K562 (cell line): ENCODE data around the gene SLC35A2. TPM values are rescaled to one million over a fixed set of nuclear protein-coding genes. Genes with fewer than 3 reads are reported as not detected.

ENCODE experiments used
- ATAC-seq: fragments of 200-7000 bp; cut with Tn5 transposase; 3 replicates; pipeline ENCODE4 v1.9.1; 2020; ENCODE audit warnings: moderate library complexity
- BruUV-seq: library from RNA; stranded (reverse); fragments of 400-500 nt; replicated peaks from 2 replicates; lab custom pipeline; 2021; lab: Mats Ljungman, UMichigan
- CTCF ChIA-PET: fragments of 300-600 bp; formaldehyde crosslinking; extraction: SDS; loops from one replicate; lab custom pipeline; 2021; ENCODE audit warnings: low intra/inter-chr PET ratio; lab: Yijun Ruan, JAX
- POLR2A ChIA-PET: fragments of 300-600, 350-650 bp; sonication (Branson Sonifier 250); formaldehyde crosslinking; extraction: SDS; loops from one replicate; lab custom pipeline; 2021; ENCODE audit warnings: antibody characterized with exemption, inconsistent platforms; lab: Yijun Ruan, JAX
- DNase-seq, 4 experiments: peaks; one replicate each; pipeline versions ENCODE4 v3.0.0 to v3.0.0-alpha.2; 2011 to 2018; ENCODE audit warnings: low spot score in 3 of 4, mixed read lengths in 3 of 4; ENCODE audit errors: extremely low read depth in 1 of 4
- FAIRE-seq: peaks from 2 replicates; lab custom pipeline; 2011; peaks lifted over from hg19 to GRCh38; lab: Jason Lieb, UNC
- H2AFZ ChIP-seq: 2 replicates; pipeline ENCODE4 v1.6.0; 2011; ENCODE audit warnings: low read depth, low read length, control low read depth, inconsistent platforms
- H3K27ac ChIP-seq: fragments of 200-600 bp; 3 replicates; pipeline ENCODE4 v1.8.0; 2011; ENCODE audit warnings: low read depth, mild to moderate bottlenecking, control low read depth, inconsistent platforms, low read length, moderate library complexity, mixed read lengths; ENCODE audit errors: extremely low read depth
- H3K27me3 ChIP-seq, 2 experiments: fragments of 300-600 bp in 1 of 2; 2 replicates in 1 of 2; 3 replicates in 1 of 2; pipeline versions ENCODE4 v1.6.0 to v1.8.0; 2011; ENCODE audit warnings: inconsistent platforms in 2 of 2, low read length in 2 of 2, mild to moderate bottlenecking in 1 of 2, mixed read lengths in 1 of 2, moderate library complexity in 1 of 2; ENCODE audit not compliant: control insufficient read depth in 2 of 2, insufficient read depth in 2 of 2
- H3K36me3 ChIP-seq: fragments of 300-600 bp; 3 replicates; pipeline ENCODE4 v1.8.0; 2011; ENCODE audit warnings: mild to moderate bottlenecking, low read length, inconsistent platforms; ENCODE audit not compliant: control insufficient read depth, insufficient read depth
- H3K4me1 ChIP-seq, 2 experiments: fragments of 200-600 bp in 1 of 2; replicated peaks in 1 of 2; 2 replicates in 1 of 2; 3 replicates in 1 of 2; pipeline versions ENCODE4 v1.5.1 to v1.8.0; 2011; ENCODE audit warnings: inconsistent platforms in 2 of 2, low read length in 2 of 2, mild to moderate bottlenecking in 1 of 2, mixed read lengths in 1 of 2, moderate library complexity in 1 of 2; ENCODE audit not compliant: control insufficient read depth in 2 of 2, insufficient read depth in 2 of 2
- H3K4me2 ChIP-seq: 2 replicates; pipeline ENCODE4 v1.6.1; 2011; ENCODE audit warnings: low read length, control low read depth, inconsistent platforms, mixed read lengths; ENCODE audit not compliant: insufficient read depth
- H3K4me3 ChIP-seq: fragments of 200-600 bp; sonication (generic), shearing (Covaris generic); 2 replicates; pipeline ENCODE4 v1.5.1; 2016; ENCODE audit warnings: control low read depth, inconsistent platforms
- H3K79me2 ChIP-seq: fragments of 200-600 bp; 3 replicates; pipeline ENCODE4 v1.8.0; 2011; ENCODE audit warnings: low read length, inconsistent platforms; ENCODE audit not compliant: control insufficient read depth, insufficient read depth
- H3K9ac ChIP-seq, 2 experiments: 2 replicates each; pipeline versions ENCODE4 v1.6.0 to v1.6.1; 2011; ENCODE audit warnings: low read depth in 2 of 2, low read length in 2 of 2, control low read depth in 1 of 2, inconsistent platforms in 1 of 2, mild to moderate bottlenecking in 1 of 2, mixed read lengths in 1 of 2; ENCODE audit not compliant: insufficient read depth in 1 of 2
- H3K9me1 ChIP-seq: one replicate; pipeline ENCODE4 v1.6.0; 2011; ENCODE audit warnings: inconsistent platforms, mild to moderate bottlenecking, low read length, moderate library complexity; ENCODE audit not compliant: control insufficient read depth, insufficient read depth
- H3K9me3 ChIP-seq: replicated peaks from 2 replicates; pipeline ENCODE4 v1.5.1; 2011; ENCODE audit warnings: low read depth, low read length, inconsistent platforms; ENCODE audit not compliant: control insufficient read depth, insufficient read depth
- H4K20me1 ChIP-seq: replicated peaks from 2 replicates; pipeline ENCODE4 v1.6.1; 2011; ENCODE audit warnings: low read length, inconsistent platforms, mixed read lengths; ENCODE audit not compliant: control insufficient read depth, insufficient read depth
- BCL6 ChIP-seq: fragments of 250-450 bp; sonication (Bioruptor Pico); IDR thresholded peaks from 2 replicates; pipeline ENCODE4 v1.4.0; 2020
- CTCF ChIP-seq, 3 experiments: IDR thresholded peaks in 2 of 3; conservative IDR thresholded peaks in 1 of 3; 2 replicates each; pipeline ENCODE4 v1.5.1; 2011 to 2012; ENCODE audit warnings: low read length in 3 of 3, mild to moderate bottlenecking in 3 of 3, control low read depth in 2 of 3, improper control_type of control experiment in 1 of 3, inconsistent platforms in 1 of 3, low read depth in 1 of 3, mixed read lengths in 1 of 3, moderate library complexity in 1 of 3; ENCODE audit not compliant: insufficient read depth in 2 of 3
- HEY1 ChIP-seq: fragments of 250-450 bp; sonication (Bioruptor Pico); IDR thresholded peaks from 2 replicates; pipeline ENCODE4 v1.5.0; 2020; ENCODE audit warnings: mild to moderate bottlenecking, moderate library complexity, borderline replicate concordance
- IRF2 ChIP-seq: sonication (generic); formaldehyde crosslinking; IDR thresholded peaks from 2 replicates; pipeline ENCODE4 v1.8.1; 2022; ENCODE audit warnings: mild to moderate bottlenecking, missing genetic modification reagents
- PHTF2 ChIP-seq: fragments of 250-450 bp; sonication (Bioruptor Pico); IDR thresholded peaks from 2 replicates; pipeline ENCODE4 v1.5.0; 2021; ENCODE audit warnings: mild to moderate bottlenecking
- POLR2A ChIP-seq: fragments of 450-650 bp; conservative IDR thresholded peaks from 2 replicates; pipeline ENCODE4 v1.6.1; 2016
- RFX5 ChIP-seq: IDR thresholded peaks from 2 replicates; pipeline ENCODE4 v1.6.1; 2011; ENCODE audit warnings: low read depth, mild to moderate bottlenecking, improper control_type of control experiment, low read length
- WGBS: fragments of 100-300 bp; shearing (Covaris generic); methylation state at CpG from one replicate; pipeline ENCODE4 v1.1.6; 2016; ENCODE audit warnings: low coverage, mixed read lengths; ENCODE audit not compliant: insufficient coverage; ENCODE audit errors: missing lambda C conversion rate; 5-methylcytosine and 5-hydroxymethylcytosine counted together
- in situ Hi-C: fragments of 300-500 bp; cut with MboI; formaldehyde crosslinking; loops from 4 replicates; pipeline ENCODE4 v1.15.0; 2018; ENCODE audit warnings: inconsistent platforms, mixed read lengths
- intact Hi-C: fragments of 100-400 bp; cut with micrococcal nuclease; formaldehyde crosslinking; loops from 2 replicates; pipeline ENCODE4 v1.14.2; 2022
- polyA plus RNA-seq, 8 experiments: library from polyadenylated mRNA; depleted of rRNA in 4 of 8; stranded (reverse) in 5 of 8; unstranded in 3 of 8; fragments of >200 nt; fragmentation: Nextera tagmentation in 2 of 8; fragmentation: Illumina TruSeq in 1 of 8; extraction: Ambion mirVana in 2 of 8; extraction: Trizol in 1 of 8; gene quantifications; 2 replicates each; pipeline versions ENCODE4 v1.2.1 to v1.2.3, GENCODE V29; 2011 to 2014; ENCODE audit warnings: inconsistent platforms in 1 of 8, missing spikeins in 1 of 8
- total RNA-seq, 7 experiments: library from RNA; depleted of rRNA in 6 of 7; stranded (reverse); fragments of >200 nt in 6 of 7; fragmentation: Illumina TruSeq in 2 of 7; extraction: Trizol in 2 of 7; gene quantifications; 2 replicates each; pipeline versions ENCODE4 v1.2.1 to v1.2.3, GENCODE V29; 2011 to 2021; ENCODE audit warnings: low replicate concordance in 1 of 7

The SLC35A2 gene
- total and polyA plus RNA-seq, 9 of the 15 experiments (the other 6 are each of a cell fraction or from before 2014, with no cell fraction given), result 3.3 to 38.9 (median 20.0) TPM

GRCh38 chrX:48924270-48924669 lies 12.8 kb upstream of the SLC35A2 start:
- no peaks in the 10 kb centered on the region for H3K27me3 ChIP-seq
- ChIA-PET CTCF (no interaction called here), POLR2A (no interaction called here)
- H3K36me3 ChIP-seq, result peaks cover 63% of the 10 kb centered on the region
- H4K20me1 ChIP-seq, result no peaks in the 10 kb centered on the region
- no peak overlapping the region for H3K27ac ChIP-seq
- H3K4me3 ChIP-seq, result no peak overlapping the region
- no peak for DNase-seq
- no TSS peak for BruUV-seq
- no peaks in the 10 kb centered on the region for H3K9me1 ChIP-seq
- FAIRE-seq, result no peak
- intact Hi-C loops, result no loop called here
- in situ Hi-C loops, result no loop called here
- no peak for TF ChIP-seq BCL6 (CRISPR knock-in tag)
- TF ChIP-seq CTCF (IDR thresholded peaks at IDR 0.05 in 2 of 3, conservative IDR thresholded peaks at IDR 0.05 in 1 of 3; ENCODE audit: insufficient read depth in 2 of 3, low read depth in 1 of 3, low read length in 3 of 3), result no peak
- no peak for TF ChIP-seq PHTF2
- peak; percentile 45; the same call in 1 of the 2 replicates for TF ChIP-seq POLR2A
- no peak for TF ChIP-seq HEY1
- no peak for TF ChIP-seq RFX5
- TF ChIP-seq IRF2 (CRISPR knock-in tag), result no peak
- H3K4me2 ChIP-seq, result no peak overlapping the region
- no peak overlapping the region for H2AFZ ChIP-seq
- H3K9me3 ChIP-seq, result no peaks in the 10 kb centered on the region
- H3K9ac ChIP-seq, result no peak overlapping the region
- WGBS, result 83% methylated on average over 3 of the region's 5 CpGs
- peaks cover 16% of the 10 kb centered on the region; the same call in 2 of the 3 replicates for H3K79me2 ChIP-seq
- H3K4me1 ChIP-seq, result peaks cover 20 to 21% of the 10 kb centered on the region in 2 experiments; a peak in 4 of 5 replicates
- no peak for ATAC-seq
